Measurements from ENCODE around the gene VOPP1.

Gene VOPP1

DNA sequence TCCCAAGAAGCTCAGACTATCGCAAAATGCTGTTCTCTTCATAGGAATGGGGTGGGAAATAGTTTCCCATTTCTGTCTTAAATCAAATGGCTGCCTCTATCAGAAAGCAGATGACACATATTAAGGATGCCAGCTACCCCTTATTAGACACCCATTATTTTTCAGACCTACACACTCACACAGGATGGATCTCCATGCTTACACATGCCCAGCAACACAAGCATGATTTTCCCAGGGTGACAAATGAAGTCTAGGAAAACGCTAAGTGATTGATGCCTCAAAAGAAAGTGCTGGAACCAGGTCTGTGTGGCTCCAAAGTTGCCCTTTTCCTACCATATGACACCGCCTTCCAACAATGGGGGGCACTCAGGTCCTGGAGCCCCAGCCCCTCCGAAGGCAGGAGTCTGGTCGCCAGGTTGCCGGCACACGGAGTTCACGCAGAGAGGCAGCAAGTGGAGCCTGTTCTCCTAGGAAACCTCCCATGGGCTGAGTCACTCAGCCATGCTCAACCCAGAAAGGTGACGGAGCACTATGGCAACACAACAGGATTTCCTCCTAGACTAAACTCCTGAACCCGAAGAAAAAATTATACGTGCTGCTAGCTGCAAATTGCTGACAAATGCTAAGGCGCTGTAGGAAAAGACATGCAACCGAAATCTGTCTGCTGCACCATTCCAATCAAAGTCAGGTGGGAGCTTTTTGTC is 19.8 kb downstream of the VOPP1 start:
- DNase-seq: peak; percentile 79

DNA sequence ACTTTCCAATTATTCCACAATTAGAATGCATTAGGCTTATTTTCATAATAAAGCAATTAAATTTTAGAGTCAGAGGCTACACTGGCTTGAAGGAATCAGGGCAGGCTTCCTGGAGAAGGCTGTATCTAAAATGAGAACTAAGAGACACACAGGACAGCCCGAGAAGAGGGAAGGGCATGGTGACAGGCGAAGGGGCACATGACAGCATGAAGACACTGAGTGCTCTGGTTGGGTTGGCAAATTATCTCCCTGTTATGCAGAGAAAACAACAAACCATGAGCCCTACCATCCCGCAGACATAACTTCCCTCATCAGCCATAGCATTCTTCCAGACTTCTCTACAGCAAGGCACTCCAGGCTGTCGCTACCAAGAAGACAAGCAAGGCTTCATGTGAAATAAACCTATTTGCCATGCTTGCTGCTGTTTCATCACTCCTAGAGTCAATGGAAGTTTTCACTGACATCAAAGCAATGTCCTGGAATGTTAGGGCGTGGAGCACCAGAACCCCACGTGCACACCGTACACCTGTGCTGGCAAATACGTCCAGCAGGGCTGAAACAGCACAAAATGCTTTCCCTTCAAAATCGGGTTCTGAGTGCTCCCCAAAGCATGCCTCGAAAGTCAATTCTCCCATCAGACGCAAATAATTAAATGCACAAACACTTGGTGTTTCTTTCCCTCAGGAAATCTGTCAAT is 21.3 kb downstream of the VOPP1 start:
- DNase-seq: no peak

DNA sequence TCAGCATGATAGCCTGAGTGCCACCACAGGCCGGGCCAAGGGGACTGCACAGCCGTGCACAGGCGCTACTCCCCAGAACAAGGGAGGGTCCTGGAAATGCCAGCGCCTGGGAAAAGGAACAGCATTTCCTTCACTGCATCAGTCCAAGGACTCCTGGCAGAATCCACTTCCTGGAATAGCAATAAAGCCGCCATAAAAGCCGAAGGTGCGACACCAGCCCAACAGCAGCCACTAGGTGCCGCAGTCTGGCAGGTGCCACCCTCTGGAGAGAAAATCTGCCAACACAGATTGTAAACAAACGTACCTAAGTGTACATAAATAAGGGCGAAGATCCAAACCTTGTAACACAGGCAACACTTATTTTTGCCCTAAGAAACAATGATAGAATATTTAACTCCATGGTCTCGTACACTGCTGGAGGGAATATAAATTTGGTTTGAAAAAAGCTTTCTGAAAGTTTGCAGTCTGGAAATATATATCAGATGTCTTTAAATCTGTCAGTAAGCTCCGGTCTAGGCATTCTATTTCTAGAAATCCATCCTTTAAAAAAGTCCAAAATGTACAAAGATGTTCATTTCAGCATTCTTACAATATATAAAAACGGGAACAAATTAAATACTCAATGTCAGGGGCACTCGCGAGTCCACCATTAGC is 22.2 kb downstream of the VOPP1 start:
- DNase-seq: no peak

DNA sequence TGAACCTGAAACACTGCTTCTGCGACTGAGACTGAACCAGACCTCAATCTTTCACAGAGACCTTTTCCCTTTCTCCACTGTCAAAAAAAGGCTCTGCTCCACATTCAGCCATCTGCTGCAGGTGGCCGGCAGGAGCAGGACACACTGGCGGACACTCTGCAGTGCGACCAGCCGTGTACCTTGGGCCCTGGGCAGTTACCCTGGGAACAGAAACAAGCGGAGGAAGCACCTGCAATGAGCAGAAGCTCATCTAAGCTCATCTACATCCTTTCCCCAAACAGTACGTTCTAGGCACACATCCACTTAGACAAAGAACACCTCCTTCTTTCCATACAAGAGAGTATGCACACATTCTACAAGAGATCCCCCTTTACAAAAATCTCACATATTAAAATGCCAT is 22.8 kb downstream of the VOPP1 start:
- DNase-seq: no peak

DNA sequence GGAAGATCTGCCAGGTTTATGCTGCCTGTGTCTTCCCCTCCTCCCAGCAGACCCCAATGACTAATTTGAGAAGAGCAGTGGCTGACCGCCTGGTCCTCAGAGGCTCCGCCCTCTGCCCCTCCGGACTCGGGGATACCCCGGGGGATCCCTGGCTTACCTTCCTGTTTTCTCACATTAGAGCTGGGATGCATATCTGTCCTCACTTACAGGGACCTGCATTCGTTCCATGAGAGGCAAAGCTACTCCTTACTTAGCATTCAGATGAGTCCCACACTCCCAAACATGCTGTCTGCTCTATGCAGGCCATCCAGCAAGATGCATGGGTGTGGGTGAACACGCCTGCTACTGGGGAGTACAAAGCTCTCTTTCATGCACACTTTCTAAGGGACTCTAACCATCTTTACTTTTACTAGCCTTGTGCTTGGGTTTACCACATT is 24.0 kb downstream of the VOPP1 start:
- no peak for DNase-seq

DNA sequence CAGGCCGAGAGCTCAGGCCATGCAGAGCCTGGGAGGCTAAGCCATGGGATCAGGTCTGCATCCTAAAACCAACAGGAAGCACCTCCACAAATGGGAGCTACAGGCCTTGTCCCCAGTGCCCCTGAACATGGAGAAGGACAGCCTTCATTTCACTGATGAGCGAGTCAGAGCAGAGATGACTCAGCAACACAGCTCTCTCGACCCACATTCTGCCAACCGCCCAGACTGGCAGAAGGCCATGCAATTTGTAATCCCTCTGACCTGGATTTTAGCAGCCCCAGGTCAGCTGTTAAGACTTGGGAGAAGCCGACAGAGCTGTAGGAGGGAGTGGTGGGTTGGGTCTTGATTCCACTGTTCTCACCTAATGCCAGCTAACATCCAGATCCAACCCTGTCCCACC is 25.5 kb downstream of the VOPP1 start:
- peak; percentile 71 for DNase-seq

DNA sequence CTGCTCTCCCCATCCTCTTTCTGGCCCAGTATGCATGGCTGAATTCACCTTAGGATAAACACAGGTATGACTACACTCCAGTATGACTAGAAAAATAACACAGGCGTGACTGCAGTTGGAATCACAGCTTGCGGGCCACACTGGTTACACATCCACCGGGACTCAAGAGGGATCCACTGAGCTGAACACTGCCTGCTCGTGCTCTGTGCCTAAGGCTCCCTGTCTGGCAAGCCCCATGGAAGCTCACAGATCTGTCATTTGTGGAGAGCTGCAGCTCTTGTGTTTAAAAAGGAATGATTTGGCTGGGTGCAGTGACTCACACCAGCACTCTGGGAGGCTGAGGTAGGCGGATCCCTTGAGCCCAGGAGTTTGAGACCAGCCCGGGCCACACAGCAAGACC is 26.8 kb downstream of the VOPP1 start:
- peak; percentile 17 for DNase-seq

DNA sequence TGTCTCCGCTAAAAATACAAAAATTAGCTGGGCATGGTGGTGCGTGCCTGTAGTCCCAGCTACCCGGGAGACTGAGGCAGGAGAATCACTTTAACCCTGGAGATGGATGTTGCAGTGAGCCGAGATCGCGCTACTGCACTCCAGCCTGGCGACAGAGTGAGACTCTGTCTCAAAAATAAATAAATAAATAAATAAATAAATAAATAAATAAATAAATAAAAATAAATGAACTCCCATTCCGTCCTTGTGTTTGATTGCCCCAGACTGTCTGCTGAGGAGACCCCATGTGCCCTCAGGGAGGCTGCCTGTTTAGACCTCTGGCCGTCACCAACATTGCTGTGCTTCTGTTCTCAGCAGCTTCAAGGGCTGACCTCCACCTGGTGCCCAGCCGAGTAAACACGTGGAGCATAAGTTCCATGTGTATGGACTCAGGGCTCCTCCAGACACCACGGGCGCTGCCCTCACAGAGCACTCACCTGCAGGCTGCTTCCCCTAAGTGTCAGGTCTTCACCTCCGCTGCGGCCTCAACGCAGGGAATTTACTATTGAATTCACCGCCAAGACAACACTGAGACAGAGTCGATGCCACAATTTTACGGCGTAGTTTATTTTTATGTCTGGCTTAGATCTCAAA is 32.0 kb downstream of the VOPP1 start:
- no peak for DNase-seq

DNA sequence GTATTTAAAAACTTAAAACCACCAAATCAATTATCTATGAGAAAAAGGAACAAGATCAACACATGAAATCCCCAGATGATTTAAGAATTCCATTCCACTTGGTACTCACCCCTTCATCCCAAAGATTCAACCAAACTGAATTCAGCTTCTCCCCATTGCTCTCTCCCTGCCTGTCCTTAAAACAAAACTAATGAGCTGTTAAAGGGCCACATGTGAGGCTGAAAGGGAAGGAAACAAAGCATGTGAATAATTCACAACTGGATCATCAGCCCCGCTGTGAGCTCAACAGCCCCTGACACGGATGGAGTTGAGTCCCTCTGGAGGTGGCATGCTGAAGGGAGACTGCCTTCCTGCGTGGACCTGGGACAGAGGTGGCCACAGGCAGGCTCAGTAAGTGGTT is 32.9 kb downstream of the VOPP1 start:
- DNase-seq: peak; percentile 76

DNA sequence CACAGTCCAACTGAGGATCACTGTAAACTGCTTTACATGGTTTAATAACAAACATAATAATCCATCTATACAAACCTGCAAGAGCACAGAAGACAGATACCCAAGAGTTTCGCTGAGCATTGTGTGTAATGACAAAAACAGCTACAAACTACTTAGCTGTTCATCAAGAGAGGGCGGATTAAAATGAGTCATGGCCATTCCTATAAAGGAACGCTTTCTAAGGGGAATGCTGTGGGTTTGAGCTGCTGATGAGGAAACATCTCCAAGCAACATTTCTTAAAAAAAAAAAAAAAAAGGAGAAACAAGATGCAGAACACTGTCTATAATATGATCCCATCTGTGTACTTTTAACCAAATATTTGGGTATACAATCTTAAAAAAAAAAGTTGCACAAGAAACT is 33.8 kb downstream of the VOPP1 start:
- DNase-seq: no peak

DNA sequence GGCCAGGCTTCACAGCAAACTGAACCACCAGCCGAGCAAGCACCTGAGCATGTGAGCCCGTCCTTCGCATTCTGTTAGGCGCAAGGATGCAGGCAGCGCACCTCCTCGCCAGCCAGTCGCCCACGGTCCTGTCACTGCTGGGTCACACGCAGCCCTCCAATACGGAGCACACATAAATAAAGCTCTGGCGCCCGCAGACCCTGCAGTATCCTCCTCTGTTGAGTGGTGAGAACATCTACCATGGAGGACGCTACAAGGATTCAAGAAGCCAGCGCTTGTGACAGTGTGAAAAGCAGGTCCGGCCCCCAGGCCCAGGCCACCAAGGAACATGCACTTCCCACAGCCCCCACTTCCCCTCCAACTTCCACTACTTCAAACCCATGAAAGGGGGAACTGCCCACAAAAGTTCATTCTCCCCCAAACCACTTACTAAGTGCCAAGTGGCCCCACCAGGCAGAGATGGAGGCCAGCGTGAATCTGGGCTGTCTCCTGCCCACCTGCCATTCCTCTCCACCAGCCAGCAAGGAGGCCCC is 34.8 kb downstream of the VOPP1 start:
- DNase-seq: no peak

DNA sequence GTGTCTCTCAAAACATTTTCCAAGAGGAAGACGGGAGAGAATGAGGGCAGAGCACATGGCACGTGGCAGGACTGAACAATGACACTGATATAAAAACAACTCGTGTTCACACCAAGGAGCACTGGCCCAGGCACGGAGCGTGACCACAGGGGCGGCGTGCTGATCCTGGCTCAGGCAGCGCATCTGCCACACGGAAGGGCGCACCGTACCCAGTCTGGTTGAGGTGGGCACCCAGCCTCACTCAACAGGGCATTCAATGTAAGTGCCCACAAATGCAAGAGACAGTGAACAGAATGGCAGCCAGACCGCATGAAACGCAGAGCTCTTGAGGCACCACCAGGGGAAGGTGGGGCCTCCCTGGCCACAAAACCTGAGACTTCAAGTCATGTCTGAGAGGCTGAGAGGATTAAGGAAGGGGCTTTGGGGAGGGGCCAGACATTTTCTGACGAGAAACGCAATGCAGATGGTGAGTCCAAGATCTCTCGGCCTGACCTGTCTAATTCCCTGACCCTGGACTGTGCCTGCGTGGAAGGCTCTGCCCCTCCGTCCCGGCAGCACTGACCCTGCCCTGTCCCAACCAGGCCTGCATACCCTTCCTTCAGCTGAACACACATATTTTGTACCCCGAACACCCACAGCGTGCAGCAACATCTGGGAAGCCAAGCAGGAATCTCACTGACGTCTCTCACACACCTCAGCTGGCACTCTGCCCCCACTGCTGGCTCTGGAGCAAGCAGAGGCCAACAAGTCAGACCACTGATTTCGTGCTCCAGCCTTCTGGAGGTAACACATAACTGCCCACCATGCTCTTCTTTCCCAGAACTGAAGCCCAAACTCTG is 35.5 kb downstream of the VOPP1 start:
- no peak for DNase-seq

DNA sequence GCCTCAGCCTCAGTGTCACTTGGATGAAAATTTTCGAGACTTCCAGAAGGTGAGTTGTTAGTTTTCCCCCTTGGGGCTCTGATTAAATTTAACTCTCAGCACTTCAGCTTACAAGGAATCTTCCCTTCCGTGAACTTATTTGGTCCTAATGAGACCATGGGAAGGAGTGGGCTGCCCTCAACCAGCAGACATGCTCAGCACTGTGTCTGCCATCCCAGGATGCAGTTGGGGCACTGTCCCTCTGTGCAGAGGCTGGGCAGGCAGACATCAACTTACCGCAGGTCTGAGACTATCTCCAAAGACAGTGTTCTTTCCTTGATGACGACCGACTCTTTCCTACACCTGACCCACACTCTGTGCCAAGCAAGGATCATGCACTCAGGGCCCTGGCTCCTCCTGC is 36.7 kb downstream of the VOPP1 start:
- DNase-seq: no peak

DNA sequence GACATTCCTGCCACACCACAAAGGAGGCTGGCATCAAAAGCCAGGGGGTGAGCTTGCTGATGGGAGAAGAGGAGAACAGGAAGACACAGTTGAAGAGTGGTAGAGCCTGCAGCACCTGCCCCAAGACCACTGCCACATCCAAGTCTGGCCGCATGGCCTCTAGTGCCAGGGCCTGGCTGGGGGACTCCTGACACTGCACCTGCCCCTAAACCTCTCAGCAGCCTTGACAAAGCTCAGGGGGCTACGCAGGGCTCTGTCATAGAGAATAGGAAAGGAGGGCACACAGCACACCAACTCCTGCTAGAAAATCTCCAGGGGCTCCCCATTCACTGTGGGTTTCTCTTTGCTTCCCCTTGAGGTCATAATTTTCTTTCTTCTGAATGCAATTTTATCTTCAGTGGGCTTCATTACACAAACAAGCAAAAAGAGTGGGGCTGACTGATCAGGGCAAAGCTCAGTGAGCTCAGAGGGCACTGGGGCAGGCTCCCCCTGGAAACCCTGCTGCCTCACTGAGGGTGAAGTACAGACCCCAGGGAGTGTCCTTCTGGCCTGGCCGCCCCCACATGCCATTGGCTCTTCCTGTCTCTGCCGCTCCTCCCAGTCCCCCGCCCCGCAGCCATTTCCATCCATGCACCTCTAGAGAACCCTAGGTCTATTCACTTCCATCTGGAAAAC is 37.2 kb downstream of the VOPP1 start:
- no peak for DNase-seq

DNA sequence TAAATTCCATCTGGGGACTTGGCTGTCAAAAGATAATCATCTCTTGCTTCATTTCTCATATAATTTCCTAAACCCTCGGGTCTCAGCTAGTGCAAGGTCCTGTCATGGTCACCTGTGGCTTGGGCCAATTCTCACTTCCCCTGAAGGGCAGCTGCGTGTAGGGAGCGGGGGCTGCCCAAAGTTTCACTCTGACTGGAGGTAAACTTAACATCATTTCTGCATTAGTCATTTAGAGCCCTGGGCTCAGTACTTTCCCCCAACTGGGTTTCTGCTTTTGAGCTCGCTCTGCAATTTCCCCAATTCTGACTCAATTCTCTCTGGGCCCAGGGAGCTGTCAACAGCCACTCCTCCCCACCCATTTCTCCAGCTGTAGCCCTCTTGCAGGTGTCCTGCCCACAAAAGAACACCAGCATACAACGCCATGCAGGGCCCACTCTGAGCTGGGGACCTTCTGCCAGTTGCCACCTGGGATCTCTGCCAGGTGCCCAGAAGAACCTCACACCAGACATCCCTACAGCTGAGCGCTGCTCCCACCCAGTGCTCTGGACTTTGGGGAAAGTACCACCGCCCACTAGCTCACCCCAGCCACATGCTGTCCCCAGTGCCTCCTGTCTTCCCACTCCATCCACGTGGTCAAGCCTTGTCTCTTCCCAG is 37.9 kb downstream of the VOPP1 start:
- DNase-seq: no peak

DNA sequence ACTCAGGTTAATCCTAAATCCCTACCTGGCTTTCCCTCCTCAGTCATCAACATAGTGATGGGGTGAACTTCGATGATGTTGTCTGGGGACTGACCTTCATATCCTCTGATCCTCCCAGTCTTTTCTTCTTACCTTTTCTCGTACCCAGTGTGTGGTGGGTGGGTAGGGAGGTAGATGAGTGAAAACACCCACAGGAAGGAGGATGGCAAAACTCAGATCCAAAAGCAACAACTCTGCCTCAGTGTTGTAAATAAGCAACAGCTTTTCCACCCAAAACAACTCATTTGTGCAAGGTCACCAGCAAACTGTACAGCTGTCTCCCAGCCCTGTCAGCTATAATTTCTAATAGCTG is 38.6 kb downstream of the VOPP1 start:
- no peak for DNase-seq

DNA sequence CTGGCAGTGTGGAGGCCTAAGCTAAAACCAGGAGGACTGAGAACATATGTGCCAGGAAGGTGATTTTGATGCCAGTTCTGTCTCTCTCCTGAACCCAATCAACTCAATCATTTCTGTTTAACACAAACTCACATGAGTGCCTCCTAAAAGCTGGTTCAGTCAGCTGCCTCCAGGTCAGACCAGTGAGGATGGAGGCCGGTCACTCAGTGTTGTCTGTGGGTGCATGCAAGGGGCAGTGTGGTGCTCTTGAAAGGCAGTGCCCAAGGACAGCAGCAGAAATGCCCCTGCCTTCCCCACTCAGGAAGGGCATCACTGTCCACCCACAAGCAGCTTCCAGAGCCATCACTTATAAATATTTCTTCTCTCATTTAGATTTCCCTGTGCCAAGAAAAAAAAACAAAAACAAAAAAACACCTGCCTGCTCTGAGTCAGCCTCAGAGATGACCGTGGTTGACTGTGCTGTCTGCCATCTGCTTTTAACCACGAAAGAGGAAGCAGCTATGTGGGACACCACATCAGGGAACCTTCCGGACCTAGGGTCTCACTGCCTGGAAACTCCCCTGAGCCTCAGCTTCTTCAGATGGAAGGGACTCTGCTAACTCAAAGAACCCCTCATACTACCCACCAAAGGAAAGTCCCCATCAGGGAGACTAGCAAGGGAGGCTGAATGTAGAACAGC is 39.1 kb downstream of the VOPP1 start:
- DNase-seq: no peak

DNA sequence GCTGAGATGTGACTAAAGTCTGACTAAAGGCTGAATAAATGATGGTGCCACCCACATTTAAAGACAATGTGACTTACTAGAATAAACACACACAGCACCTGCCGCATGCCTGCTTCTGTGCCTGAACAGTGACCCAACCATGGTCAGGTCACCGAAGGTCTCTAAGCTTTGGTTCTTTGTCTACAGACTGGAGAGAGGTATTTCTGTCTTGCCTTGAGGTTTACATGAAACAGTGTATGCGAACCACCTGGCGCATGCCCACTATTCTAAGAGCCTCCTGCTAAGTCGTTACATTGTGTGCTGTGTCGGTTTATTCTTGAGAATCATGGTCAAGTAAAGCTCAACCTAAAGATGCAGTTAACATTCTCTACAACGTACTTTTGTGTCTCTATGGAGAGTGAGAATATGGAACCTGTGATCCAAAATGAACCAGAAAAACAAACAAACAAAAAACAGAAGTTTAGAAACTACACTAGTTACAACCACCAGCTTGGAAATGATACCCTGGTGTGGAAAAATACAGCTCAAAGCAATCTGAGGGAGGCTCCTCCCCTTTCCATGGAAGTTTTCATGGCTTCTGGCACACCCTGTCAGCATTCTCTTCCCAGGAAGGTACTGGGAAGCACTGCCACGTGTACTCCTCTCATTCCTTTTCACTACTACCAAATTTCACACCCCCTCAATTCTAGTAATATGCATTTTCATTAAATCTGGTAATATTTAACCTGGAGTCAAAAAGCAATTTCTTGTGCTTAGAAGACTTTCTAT is 40.0 kb downstream of the VOPP1 start:
- no peak for DNase-seq

DNA sequence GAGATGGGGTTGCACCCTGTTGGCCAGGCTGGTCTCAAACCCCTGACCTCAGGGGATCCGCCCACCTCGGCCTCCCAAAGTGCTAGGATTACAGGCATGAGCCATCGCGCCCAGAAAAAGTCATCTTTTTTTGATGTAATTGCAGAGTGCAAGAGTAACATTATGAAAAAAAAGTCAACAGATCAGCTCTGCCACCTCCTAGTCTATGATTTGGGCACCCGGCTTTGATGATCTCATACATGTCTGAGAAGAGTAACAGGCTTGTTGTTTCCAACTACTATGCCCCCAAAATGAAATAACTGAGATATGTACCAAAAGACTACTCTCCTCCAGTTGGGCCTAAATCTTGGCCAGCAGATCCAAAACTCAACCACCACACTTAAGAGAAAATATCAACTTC is 40.8 kb downstream of the VOPP1 start:
- DNase-seq: no peak

DNA sequence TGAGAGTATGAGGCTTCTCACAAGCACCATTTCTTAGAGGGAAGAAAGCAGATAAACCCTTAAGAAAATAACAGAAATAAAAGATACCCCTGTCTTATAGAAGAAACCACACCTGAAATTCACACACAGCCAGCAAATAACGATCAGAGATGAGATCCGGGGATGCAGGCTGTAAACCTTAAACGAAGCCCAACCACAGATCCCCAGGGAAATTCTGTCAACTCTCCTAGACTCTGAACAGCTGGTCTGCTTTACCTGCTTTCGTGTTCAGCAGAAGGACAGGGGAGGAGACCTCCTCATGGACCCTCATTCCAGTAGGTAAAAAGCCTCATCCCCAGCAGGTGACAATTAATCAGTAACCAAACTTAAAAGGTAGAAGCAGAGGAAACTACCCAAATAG is 45.0 kb downstream of the VOPP1 start:
- peak; percentile 69 for DNase-seq
